ENCODE measurements around the gene WBP2. TPM values are rescaled to one million over a fixed set of nuclear protein-coding genes. Genes with fewer than 3 reads are reported as not detected.

Gene WBP2
- total and polyA plus RNA-seq, 9 of the 15 experiments (the other 6 are each of a cell fraction or from before 2014, with no cell fraction given) = 2.2 to 74.3 (median 20.0) TPM

GRCh38 chr17:75893305-75894048 lies 38.3 kb upstream of the WBP2 start:
- Histone ChIP-seq H3K9ac (ENCODE audit: insufficient read depth in 1 of 2, low read depth in 2 of 2, low read length in 2 of 2) (peak overlapping the region in 1 of 2 experiments; percentile 100; a peak in 2 of 4 replicates), H3K9me1 (ENCODE audit: control insufficient read depth, insufficient read depth, low read length) (peaks cover 4% of the 10 kb centered on the region), H3K79me2 (ENCODE audit: control insufficient read depth, insufficient read depth, low read length) (peaks cover 31% of the 10 kb centered on the region), H3K4me3 (no peak overlapping the region), H3K36me3 (ENCODE audit: control insufficient read depth, insufficient read depth, low read length) (peaks cover 48% of the 10 kb centered on the region; the same call in 1 of the 3 replicates), H4K20me1 (replicated peaks; ENCODE audit: control insufficient read depth, insufficient read depth, low read length) (no peaks in the 10 kb centered on the region), H3K27me3 (ENCODE audit: control insufficient read depth in 2 of 2, insufficient read depth in 2 of 2, low read length in 2 of 2) (no peaks in the 10 kb centered on the region), H2AFZ (ENCODE audit: low read depth, low read length) (no peak overlapping the region), H3K4me2 (ENCODE audit: insufficient read depth, low read length) (no peak overlapping the region), H3K9me3 (replicated peaks; ENCODE audit: control insufficient read depth, insufficient read depth, low read depth, low read length) (no peaks in the 10 kb centered on the region), H3K27ac (ENCODE audit: extremely low read depth, low read depth, low read length) (no peak overlapping the region), H3K4me1 (replicated peaks in 1 of 2; ENCODE audit: control insufficient read depth in 2 of 2, insufficient read depth in 2 of 2, low read length in 2 of 2) (peaks cover 13 to 78% of the 10 kb centered on the region in 2 experiments; a peak in 4 of 5 replicates)
- ChIA-PET CTCF (ENCODE audit: low intra/inter-chr PET ratio) (no interaction called here), POLR2A (interaction anchor here (0.6 to 15.9 kb wide), 13 partner anchors 9 to 353 kb away, joined by 3 to 169 read pairs (median 4); partner anchors contain the start of genes TRIM47 and WBP2)
- FAIRE-seq = no peak
- no peak for DNase-seq (ENCODE audit: extremely low read depth in 1 of 4, low spot score in 3 of 4)
- ATAC-seq = no peak
- in situ Hi-C loops (cut with MboI) (no loop called here), intact Hi-C loops (cut with micrococcal nuclease) (no loop called here)
- 87% methylated on average over 16 of the region's 18 CpGs for WGBS (ENCODE audit: insufficient coverage, low coverage, missing lambda C conversion rate)
- no peak for TF ChIP-seq ZNF184 (CRISPR knock-in tag; IDR thresholded peaks at IDR 0.05)
- no peak for TF ChIP-seq ZNF785 (CRISPR knock-in tag; IDR thresholded peaks at IDR 0.05)
- no peak for TF ChIP-seq ZBTB5 (IDR thresholded peaks at IDR 0.05)
- TF ChIP-seq NR2F6 (CRISPR knock-in tag; IDR thresholded peaks at IDR 0.05) = no peak
- no peak for TF ChIP-seq HDAC6 (IDR thresholded peaks at IDR 0.05; ENCODE audit: low read depth, low read length)
- TF ChIP-seq ELK1 (CRISPR knock-in tag; IDR thresholded peaks at IDR 0.05) = no peak
- BruUV-seq (replicated peaks) = no TSS peak

All from K562 (cell line).